ENCODE data around the gene IL2.

DNA sequence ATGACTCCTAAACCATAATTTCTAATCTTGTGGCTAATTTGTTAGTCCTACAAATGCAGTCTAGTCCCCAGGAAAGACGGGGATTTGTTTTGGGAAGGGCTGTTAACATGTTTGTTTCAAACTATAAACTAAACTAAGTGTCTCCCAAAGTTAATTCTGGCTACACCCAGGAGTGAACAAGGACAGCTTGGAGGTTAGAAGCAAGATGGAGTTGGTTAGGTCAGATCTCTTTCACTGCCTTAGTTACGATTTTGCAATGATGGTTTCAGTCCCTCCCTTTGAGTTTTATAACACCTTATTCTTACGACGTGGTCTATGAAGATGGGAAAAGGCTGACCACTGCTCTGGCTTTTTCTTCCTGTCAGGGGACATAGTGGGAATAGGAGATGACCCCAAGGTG is 27.0 kb upstream of the IL2 start:
- TF ChIP-seq, protein P1, sequence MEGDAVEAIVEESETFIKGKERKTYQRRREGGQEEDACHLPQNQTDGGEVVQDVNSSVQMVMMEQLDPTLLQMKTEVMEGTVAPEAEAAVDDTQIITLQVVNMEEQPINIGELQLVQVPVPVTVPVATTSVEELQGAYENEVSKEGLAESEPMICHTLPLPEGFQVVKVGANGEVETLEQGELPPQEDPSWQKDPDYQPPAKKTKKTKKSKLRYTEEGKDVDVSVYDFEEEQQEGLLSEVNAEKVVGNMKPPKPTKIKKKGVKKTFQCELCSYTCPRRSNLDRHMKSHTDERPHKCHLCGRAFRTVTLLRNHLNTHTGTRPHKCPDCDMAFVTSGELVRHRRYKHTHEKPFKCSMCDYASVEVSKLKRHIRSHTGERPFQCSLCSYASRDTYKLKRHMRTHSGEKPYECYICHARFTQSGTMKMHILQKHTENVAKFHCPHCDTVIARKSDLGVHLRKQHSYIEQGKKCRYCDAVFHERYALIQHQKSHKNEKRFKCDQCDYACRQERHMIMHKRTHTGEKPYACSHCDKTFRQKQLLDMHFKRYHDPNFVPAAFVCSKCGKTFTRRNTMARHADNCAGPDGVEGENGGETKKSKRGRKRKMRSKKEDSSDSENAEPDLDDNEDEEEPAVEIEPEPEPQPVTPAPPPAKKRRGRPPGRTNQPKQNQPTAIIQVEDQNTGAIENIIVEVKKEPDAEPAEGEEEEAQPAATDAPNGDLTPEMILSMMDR (IDR thresholded peaks at IDR 0.05): no peak
- TF ChIP-seq ESRRA (CRISPR knock-in tag; IDR thresholded peaks at IDR 0.05; ENCODE audit: borderline replicate concordance) (no peak), ZNF423 (CRISPR knock-in tag; IDR thresholded peaks at IDR 0.05) (no peak), TCF7 (CRISPR knock-in tag; IDR thresholded peaks at IDR 0.05; ENCODE audit: low read depth) (no peak), ZNF138 (CRISPR knock-in tag; conservative IDR thresholded peaks at IDR 0.05) (no peak), NR3C1 (CRISPR knock-in tag; conservative IDR thresholded peaks at IDR 0.05; ENCODE audit: low read depth) (no peak), ZNF263 (CRISPR knock-in tag; IDR thresholded peaks at IDR 0.05; ENCODE audit: low read depth) (no peak), ZNF317 (CRISPR knock-in tag; IDR thresholded peaks at IDR 0.05; ENCODE audit: borderline replicate concordance, low read depth) (no peak), GABPB1 (CRISPR knock-in tag; IDR thresholded peaks at IDR 0.05) (no peak)
- TF ChIP-seq, protein P2, sequence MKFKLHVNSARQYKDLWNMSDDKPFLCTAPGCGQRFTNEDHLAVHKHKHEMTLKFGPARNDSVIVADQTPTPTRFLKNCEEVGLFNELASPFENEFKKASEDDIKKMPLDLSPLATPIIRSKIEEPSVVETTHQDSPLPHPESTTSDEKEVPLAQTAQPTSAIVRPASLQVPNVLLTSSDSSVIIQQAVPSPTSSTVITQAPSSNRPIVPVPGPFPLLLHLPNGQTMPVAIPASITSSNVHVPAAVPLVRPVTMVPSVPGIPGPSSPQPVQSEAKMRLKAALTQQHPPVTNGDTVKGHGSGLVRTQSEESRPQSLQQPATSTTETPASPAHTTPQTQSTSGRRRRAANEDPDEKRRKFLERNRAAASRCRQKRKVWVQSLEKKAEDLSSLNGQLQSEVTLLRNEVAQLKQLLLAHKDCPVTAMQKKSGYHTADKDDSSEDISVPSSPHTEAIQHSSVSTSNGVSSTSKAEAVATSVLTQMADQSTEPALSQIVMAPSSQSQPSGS (CRISPR knock-in tag; IDR thresholded peaks at IDR 0.05; ENCODE audit: borderline replicate concordance, low read depth): no peak
- TF ChIP-seq, protein P3, sequence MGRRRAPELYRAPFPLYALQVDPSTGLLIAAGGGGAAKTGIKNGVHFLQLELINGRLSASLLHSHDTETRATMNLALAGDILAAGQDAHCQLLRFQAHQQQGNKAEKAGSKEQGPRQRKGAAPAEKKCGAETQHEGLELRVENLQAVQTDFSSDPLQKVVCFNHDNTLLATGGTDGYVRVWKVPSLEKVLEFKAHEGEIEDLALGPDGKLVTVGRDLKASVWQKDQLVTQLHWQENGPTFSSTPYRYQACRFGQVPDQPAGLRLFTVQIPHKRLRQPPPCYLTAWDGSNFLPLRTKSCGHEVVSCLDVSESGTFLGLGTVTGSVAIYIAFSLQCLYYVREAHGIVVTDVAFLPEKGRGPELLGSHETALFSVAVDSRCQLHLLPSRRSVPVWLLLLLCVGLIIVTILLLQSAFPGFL (CRISPR knock-in tag; IDR thresholded peaks at IDR 0.05; ENCODE audit: borderline replicate concordance): no peak
